ENCODE data around the gene AOX1.
"Not testable (repeated sequence)": the region's sequence is repeated elsewhere in the genome, so short reads cannot be mapped to it uniquely, and the experiment has no call there.

The AOX1 gene

DNA sequence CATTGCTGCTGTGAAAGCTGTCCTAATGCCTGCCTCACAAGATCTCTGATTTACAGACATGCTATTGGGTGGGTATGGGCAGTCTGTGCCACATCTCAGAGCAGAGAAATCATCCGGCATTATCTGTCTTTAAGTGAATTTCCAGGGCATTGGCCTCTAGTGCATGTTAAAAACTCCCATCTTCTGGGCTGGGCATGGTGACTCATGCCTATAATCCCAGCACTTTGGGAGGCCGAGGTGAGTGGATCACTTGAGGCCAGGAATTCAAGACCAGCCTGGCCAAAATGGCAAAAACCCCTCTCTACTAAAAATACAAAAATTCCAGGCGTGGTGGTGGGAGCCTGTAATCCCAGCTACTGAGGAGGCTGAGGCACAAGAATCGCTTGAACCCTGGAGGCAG lies 42.6 kb downstream of the AOX1 start:
- DNase-seq: not testable (repeated sequence)

DNA sequence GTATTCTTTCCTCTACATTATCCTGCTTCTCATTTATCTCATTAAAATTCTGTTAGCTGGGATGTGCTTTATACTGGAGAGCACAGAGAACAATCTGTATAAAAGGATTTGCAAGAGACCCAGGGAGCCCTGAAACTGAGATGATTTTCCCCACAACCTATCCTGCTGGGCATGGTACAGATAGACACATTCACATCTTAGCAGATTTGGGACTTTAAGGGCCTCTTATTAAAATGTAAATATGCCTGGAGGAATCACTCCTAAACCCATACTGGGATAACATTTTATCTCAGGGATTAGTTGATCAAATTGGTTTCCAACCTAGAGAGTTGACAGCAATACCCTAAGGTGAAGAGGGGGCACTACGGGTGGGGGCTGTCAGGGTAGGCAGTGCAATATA lies 45.5 kb downstream of the AOX1 start:
- no peak for DNase-seq

DNA sequence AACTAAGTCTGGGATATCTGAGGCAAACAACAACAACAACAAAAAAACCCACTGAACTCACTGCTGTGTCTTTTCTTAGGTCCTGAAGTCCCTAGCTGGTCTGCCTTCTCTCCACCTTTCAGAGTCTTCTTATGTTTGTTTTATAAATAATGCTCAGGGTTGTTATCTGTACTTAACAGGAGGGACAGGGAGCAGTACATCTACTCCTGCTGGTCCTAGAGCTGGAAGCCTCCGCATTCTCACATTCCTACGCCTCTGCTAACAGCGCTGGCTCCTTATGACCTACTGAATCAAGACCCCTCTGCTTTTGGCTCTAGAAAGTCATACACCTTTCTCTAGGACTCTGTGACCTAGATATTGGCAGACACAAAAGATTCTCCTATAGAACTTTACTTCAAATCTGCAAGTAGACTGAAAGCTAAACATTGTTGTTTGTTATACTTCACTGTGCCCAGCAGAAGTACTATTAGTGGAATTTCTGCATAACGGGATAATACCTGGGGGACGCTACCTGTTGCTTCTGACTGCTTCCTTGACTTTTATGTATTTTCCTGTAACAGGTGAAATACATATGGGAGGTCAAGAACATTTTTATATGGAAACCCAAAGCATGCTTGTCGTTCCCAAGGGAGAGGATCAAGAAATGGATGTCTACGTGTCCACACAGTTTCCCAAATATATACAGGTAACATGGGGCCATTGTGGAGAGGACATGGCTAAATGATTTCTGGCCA lies 48.6 kb downstream of the AOX1 start:
- no peak for DNase-seq

DNA sequence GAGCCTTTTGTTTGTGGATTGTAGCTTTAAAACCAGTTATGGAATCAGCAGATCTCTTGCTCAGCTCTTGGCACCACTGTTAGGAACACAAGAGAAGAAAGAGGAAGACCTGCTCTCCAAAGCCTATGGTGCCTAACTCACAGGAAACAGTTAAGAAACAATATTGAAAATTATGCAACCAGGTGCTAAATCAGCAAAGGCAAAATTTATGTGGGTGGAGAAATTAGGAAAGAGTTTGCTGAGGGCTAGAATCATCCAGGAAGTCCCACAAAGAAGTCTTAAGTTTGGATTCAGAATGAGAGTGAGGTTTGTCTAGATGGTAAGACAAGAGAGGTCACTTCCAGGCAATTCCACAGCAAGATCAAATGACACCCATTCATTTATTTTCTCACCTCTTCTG lies 49.4 kb downstream of the AOX1 start:
- no peak for DNase-seq

DNA sequence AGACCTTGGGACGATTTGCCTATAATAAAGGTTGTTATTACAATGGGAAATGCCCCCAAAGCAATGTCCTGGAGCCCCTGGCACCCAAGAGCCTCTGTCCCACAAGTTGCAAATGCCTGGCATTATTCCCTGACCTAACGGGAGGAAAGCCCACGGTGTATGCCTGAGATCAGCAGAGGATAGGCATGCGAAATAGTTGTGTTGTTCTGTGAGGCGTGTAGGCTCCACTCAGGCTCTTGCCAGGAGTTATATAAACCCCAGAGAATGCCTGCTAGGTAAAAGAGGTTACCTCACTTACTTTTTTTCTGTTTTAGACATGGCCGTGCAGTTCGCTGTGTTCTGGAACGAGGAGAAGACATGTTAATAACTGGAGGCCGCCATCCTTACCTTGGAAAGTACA lies 52.1 kb downstream of the AOX1 start:
- DNase-seq: no peak

DNA sequence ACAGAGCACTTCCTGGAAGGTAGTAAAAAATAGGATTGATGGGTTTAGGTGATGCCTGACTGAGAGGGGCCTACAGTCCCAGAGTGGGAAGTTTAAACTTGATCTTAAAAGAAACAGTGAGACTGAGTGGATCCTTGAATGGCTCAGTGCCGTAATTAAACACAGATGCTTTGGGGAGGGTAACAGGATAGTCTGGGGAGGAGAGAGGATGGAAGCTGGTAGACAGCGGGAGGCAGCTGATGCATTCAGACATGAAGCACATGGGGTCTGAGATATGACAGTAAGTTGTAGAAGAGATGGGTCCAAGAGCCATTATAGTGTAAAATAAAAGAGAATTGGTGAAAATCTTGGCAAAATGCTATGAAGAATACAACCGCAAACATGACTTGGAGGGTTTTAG lies 54.4 kb downstream of the AOX1 start:
- DNase-seq: no peak

DNA sequence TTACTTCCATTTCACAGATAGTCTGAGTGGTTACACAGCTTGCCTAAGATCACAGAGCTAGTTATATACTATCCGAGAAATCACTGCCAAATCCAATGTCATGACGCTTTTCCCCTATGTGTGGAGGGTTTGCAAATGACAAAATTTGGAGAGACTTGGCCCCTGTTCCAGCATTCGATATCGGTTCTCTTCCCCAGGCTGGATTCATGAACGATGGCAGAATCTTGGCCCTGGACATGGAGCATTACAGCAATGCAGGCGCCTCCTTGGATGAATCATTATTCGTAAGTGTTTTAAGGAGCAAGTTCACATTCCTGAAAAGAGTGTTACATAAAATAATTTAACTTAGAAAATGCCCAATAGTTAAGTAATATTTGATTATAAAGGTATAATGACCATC lies 55.1 kb downstream of the AOX1 start:
- no peak for DNase-seq

DNA sequence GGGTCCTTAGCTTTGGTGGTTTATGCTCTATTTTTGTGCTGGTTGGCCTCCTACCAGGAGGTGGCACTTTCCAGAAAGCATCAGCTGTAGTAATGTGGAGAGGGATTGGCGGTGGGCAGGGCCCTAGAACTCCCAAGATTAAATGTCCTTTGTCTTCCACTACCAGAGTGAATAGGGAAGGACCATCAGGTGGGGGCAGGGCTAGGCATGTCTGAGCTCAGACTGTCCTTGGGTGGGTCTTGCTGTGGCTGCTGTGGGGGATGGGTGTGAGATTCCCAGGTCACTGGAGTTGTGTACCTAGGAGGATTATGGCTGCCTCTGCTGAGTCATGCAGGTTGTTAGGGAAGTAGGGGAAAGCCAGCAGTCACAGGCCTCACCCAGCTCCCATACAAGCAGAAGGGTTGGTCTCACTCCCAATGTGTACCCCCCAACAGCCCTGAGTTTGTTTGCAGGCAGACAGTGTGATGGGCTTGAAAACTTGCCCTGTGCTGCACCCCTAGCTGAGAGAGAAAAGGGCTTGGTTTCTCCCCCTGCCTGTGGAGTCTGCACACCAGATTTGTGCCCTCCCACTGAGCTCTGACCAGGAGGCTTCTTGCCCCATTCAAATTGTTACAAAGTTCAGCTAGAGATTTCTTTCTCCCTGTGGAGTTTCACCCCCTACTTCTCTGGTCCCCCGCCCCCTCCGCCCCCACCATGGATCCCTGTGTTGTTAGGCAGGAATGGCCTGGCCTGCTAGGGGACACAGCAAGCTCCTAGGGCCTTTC lies 62.9 kb downstream of the AOX1 start:
- DNase-seq: not testable (repeated sequence)

DNA sequence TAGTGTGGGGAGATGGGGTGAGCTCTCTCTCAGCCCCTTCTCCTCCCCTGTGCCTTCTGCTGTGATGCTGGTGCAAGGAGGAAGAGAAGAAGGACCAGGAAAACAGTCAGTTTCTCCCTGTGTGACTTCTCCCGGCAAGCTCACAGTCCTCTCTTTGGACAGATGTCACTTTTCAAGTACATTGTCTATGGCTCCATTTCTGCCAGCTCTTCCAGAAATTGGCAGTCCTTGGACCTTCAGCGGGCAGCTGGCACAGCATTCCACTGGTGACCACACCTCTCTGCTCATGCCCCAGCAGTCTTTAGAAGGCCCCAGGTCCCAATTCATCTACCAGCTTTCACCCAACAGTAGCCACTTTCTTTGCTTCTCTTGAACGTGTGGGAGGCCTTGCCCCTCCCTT lies 63.9 kb downstream of the AOX1 start:
- DNase-seq: no peak

DNA sequence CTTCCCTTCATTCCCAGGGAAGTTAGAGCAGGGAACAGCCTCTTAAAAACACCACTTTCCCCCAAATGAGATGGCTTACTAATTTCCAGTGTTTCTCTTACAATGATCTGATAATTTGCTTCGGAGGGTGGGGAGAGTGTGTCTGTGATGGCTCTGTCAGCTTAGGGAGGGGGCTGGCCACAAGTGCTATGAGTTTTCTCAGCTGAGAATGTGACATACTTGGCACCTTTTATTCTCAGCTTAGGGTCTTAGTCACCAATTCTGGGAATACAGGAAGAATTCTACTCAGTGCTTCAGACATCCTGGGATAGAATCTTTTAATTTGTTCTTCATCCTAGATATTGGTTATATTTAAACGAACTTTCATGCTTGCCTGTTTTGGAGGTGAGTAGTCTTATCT lies 64.4 kb downstream of the AOX1 start:
- DNase-seq: no peak

DNA sequence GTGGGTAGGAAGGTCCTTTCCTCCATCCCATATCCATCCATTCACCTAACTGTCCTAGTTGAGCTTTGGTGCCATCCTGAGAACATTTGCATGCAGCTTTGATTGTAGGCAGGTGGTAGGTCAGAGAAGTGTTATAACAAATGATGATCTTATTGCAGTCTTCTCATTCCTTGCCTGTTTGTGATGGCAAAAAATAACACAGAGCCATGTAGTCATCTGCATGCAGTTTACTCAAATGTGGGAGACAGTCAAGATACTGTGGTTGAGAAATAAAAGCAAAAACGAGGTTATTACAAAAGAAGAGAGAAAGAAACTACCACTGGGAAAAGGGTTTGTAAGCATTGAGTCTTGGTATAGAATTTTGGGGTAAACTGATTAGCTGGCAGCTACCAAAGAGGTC lies 66.3 kb downstream of the AOX1 start:
- DNase-seq: no peak

DNA sequence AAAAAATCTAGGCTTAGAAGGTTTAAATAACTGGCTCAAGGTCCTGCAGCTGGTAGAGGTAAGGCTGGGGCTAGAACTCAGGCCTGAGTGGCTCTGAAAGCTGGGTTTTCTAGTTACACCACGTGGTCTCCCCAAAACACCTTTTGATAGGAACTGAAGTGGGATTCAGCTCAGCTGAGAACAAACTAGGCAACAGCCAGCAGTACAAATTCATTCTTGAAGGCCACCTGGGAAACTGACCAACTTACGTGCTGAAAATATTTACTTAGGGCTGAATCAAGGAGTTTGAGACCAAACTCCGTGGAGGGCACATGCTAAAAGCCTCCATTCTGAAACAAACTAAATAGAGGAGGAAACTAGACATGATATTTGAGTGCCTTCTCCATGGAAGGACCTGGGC lies 67.2 kb downstream of the AOX1 start:
- DNase-seq: no peak

DNA sequence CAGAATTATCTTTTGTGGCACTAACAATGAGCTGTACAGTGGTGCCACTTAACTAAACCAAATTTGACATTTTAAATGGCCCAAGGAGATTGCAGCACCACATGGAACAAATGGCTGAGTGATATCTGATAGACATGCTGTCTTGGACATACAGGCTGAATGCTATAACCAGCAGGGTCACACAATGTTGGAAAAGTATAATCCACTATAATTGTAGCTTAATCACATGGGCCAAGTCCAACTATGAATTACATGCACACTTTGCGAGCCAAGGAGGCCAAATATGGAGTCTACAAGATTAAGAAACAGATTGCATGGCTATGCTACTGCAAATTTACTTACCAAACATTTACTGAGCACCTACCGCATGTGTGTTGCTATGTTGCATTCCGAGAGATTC lies 69.0 kb downstream of the AOX1 start:
- no peak for DNase-seq

DNA sequence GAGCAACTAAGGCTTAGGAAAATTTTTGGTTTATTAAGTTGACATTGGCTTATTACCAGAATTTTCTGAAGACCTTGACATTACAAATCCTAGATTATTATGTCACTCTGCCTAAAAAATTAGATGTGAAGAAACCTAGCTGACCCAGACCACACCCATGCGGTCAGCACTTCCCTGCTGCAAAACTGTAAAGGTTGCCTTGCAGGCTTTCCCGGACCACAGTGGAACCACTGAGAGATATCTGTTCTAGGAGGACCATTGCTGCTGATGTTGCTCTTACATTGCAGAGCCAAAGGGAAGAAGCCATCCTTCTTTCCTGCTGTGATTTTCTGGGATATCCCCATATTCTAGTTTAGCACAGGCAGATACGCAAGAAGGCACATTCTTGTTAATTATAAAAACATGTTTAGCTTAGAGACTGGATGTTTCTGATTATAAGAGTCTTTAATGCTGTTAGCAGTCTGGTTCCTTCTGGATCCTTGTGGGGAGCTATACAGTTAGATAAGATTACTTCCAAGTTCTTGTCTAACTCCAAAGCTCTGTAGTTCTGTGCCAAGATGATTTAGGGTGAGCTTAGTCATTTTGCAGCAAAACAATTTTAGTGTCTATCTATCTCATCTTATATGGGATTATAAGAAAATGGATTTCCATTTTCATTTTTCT lies 70.2 kb downstream of the AOX1 start:
- no peak for DNase-seq

DNA sequence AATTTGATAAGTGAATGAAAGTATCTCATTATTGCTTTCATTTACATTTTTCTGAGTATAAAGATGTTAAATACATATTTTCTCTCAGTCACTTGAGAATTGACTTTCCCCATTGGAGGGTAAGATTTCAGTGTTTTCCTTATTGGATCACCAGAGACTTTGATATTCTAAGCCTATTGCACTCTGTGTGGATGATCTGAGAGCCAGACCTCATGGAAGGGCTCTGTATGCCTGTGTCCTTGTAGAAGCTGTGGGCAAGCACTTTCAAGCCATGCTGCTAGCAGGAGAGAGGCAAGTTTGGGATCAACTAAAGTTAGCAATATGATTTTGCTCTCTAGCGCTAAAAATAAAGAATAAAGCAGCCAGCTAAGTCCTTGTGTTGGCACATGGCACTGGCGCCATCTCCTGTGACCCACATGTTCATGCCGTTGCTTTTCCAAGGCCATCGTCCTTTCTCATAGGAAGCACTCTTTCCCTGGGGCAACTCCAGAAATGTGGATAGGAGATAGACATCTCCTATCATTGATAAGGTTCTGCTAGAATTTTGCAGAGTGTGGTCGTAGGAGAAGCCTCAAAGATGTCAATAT lies 72.6 kb downstream of the AOX1 start:
- DNase-seq: no peak

DNA sequence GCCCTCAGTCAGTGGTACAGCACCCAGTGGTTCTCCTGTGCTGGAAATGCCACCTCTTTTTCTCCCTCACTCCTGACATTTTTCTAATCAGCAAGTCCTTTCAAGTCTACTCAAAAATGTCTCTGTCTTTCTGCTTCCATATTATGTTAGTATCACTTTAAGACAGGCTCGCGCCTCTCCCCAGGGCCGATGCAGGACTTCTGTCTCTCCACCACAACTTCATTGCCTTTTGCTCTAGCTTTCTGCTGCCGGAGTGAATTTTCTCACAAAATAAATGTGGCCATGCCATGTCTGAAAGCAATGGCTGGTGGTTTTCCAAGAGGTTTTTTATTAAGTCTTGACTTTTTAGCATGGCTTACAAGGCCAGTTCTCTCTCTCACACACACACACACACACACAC lies 73.6 kb downstream of the AOX1 start:
- no peak for DNase-seq

DNA sequence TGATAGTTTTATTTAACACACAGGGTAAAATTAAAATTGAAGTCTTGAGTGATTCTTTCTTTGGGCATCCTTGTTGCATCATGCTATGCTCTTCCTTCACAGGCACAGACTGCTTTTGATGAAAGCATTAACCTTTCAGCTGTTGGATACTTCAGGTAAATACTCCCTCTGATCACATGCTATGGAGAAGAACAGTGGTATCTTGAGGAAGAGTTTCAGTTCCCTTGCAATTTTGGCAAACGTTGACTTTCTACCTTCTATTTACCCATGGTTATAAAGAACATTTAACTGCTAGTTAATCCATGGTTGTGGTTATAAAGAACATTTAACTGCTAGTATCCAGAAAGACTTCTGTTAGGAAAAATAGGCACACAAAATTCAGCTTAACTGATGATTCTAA lies 75.7 kb downstream of the AOX1 start:
- DNase-seq: no peak

DNA sequence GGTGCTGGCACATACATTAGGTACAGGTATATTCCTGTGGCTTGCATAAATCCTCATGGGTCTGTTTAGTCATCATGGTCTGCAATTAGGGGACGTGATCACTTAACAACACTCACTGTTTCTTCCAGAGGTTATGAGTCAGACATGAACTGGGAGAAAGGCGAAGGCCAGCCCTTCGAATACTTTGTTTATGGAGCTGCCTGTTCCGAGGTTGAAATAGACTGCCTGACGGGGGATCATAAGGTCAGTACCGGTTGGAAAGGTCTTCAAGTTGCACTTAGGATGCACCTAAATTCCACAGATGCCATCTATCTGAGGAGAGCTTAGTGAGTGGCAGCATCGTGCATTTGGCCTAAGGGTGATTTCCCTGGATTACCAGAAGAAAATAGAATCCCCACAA lies 76.9 kb downstream of the AOX1 start:
- DNase-seq: no peak

DNA sequence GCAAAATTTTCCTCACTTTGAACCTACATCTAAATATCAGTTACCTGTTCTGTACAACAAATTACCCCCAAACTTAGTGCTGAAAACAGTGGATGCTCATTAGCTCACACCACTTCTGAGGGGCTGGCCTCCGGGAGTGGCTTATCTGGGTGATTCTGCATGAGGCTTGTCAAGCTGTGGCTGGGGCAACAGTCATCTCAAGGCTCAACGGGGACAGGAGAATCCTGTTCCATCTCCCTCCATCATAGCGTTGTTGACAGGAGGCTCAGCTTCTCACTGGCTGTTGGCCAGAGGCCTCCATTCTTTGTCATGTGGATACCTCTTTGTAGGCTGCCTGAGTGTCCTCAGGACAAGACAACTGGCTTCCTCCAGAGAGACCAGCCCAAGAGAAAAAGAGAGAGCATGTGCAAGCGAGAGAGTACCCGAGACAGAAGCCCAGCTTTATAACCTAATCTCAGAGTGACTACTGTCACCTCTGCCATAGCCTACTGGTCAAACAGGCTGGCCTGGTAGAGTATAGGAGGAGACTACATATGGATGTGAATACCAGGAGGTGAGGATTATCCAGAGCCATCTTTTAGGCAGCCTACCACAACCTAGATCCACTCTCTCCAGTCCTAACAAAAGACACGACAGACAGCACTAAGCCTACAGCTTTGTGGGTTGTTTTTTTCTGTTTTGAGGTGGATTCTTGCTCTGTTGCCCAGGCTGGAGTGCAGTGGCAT lies 79.1 kb downstream of the AOX1 start:
- DNase-seq: no peak

DNA sequence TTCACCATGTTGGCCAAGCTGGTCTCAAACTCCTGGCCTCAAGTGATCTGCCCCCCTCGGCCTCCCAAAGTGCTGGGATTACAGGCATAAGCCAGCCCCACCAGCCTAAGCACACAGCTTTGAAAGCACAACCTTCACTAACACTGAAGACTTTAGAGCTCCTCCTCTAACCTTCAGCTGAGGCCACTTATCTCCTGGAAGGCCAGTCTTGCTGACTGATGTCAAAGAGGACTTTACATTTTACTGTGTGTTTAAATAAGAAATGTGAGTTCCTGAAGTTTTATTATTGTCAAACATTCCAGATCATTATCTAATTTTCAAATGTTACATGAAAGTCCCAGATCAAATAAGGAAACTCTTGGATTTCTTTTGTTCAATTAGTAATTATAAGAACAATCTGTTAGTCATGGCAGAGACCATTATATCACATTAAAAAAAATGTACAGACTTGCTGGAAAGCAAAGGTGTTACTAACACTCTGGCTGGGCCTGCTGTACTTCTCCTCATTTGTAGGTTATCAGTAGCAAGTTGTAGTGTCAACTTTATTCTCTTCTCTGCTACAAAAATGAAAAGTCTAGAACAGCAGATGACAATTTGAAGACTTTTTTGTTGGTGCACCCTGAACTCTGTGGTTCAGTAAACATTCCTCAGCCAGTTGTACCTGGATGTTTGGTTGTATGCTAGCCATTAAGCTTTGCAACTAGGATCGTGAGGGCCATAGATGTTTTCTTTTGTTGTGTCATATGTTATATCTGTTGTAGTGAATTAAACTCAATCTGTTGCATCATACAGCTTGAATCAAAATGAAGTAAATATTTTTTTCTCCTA lies 80.0 kb downstream of the AOX1 start:
- DNase-seq: no peak

DNA sequence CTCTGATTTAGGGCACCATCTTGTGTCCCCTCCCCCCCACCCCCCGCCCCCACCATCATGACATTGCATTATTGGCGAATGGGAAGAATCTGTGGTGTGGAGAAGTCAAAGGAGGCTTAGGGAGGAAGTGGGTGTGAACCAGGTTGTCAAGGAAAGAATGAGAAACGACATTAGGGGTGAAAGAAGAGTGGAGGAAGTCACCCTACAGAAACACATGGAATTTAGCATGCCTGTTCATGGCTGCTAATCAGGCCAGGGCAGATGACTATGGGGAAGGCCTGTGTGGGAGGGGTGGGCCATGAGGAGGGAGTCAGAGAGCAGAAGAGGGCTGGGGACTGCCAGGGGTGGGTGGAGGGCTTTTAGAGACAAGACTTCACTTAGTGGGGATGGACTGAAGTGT lies 81.6 kb downstream of the AOX1 start:
- DNase-seq: no peak

DNA sequence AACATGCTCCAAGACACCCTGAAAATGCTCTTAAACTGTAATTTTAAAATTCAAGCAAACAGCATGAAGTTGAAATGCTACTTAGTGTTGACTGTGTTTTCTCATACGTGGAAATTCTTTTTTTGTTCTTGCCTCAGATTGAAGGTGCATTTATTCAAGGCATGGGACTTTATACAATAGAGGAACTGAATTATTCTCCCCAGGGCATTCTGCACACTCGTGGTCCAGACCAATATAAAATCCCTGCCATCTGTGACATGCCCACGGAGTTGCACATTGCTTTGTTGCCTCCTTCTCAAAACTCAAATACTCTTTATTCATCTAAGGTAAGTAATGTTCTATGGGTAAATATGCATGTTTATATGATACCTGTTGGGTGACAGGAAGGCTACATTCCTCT lies 82.7 kb downstream of the AOX1 start:
- DNase-seq: no peak

All from right kidney (tissue), 1 donor.